ENCODE results near the gene PTTG2. TPM values are rescaled to one million over a fixed set of nuclear protein-coding genes. Genes with fewer than 3 reads are reported as not detected.

Gene PTTG2
- total RNA-seq, 6 experiments from 2014 or later, result not detected

DNA sequence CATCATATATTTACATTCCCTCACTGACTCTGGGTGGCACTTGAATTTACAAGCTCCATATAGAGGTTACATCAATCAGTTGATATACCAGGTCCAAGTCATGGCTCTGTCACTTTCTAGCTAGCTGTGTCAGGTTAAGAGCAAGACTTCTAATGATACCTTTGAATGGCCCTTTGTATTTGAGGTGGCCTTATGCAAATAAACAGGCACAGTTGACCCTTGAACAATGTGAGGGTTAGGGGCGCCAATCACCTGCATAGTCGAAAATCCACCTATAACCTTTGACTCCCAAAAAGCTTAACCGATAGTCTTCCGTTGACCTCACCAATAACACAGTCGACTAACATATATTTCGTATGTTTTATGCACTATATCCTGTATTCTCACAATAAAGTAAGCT lies 1.3 kb upstream of the PTTG2 start:
- Mint-ChIP-seq H3K4me3 (no peak overlapping the region), H3K27ac (no peak overlapping the region), H3K27me3 (ENCODE audit: insufficient read depth) (peaks cover 8% of the 10 kb centered on the region), H3K36me3 (ENCODE audit: low read depth) (peaks cover 5% of the 10 kb centered on the region; the same call in 1 of the 2 replicates), H3K9me3 (peaks cover 4% of the 10 kb centered on the region; the same call in 1 of the 2 replicates), H3K4me1 (ENCODE audit: low read depth) (peaks cover 5% of the 10 kb centered on the region; the same call in 1 of the 2 replicates)
- no peak for TF ChIP-seq CTCF (IDR thresholded peaks at IDR 0.05)
- no peak for DNase-seq

DNA sequence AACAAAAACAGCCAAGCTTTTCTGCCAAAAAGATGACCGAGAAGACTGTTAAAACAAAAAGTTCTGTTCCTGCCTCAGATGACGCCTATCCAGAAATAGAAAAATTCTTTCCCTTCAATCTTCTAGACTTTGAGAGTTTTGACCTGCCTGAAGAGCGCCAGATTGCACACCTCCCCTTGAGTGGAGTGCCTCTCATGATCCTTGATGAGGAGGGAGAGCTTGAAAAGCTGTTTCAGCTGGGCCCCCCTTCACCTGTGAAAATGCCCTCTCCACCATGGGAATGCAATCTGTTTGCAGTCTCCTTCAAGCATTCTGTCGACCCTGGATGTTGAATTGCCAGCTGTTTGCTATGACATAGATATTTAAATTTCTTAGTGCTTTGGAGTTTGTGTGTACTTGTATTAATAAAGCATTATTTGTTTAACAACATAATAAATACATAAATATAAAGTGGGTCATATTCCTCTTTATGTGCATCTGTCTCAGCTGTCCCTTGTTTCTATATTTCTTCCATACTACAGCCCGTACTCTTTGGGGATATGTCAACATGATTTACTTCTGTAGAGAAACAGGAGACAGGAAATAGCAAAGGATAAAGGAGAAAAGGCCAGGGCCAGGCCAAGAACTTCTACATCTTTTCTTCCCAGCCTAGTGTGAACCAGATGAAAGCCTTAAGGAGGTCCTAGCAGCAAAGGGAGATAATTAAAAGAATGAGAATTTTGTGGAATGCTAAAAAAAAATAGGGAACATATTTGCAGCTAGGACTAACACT lies 667 bp downstream of the PTTG2 start:
- Mint-ChIP-seq H3K27ac (no peak overlapping the region), H3K9me3 (no peaks in the 10 kb centered on the region), H3K36me3 (ENCODE audit: low read depth) (no peaks in the 10 kb centered on the region), H3K4me3 (no peak overlapping the region), H3K27me3 (ENCODE audit: insufficient read depth) (peaks cover 4% of the 10 kb centered on the region), H3K4me1 (ENCODE audit: low read depth) (no peaks in the 10 kb centered on the region)
- no peak for DNase-seq
- TF ChIP-seq CTCF (IDR thresholded peaks at IDR 0.05), result no peak

DNA sequence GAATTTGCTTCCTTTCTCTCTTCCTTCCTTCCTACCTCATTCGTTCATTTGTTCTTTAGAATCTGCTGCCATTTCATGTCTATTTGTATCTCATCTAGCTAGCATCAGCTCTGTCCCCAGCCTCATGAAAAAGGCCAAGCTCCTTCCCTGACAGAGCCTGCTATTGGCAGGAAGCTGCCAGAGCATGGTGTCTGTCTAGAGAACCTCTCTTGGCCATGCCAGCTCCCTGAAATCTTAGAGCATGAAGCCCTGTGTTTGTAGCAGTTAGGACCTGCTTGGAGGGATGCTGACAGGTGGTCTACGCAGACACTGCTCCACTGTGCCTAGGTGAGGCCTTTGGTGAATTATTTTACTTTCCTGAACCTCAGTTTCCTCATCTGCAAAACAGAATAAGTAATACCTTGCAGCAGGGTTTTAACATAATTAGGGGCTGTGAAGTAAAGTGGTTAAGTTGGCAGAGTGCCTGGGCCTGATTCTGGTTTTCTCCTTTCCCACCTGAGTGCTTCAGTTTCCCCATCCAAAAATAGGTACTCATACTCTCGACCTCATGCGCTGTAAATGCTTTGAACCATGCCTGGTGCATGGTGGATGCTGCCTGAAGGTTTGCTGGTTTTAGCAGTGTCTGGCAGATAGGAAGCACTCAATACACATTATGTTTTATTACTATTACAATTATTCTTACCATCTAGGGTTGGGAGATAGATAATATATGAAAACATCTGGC lies 4.7 kb downstream of the PTTG2 start:
- no peak for DNase-seq
- Mint-ChIP-seq H3K27ac (no peak overlapping the region), H3K4me1 (ENCODE audit: low read depth) (peaks cover 15% of the 10 kb centered on the region), H3K9me3 (peaks cover 7% of the 10 kb centered on the region; the same call in 1 of the 2 replicates), H3K36me3 (ENCODE audit: low read depth) (peaks cover 3% of the 10 kb centered on the region; the same call in 1 of the 2 replicates), H3K4me3 (no peak overlapping the region), H3K27me3 (ENCODE audit: insufficient read depth) (peaks cover 2% of the 10 kb centered on the region)
- no peak for TF ChIP-seq CTCF (IDR thresholded peaks at IDR 0.05)

- Mint-ChIP-seq H3K9me3 (peaks cover 13% of the 10 kb centered on the region), H3K4me1 (ENCODE audit: low read depth) (peaks cover 26% of the 10 kb centered on the region), H3K4me3 (no peak overlapping the region), H3K27me3 (ENCODE audit: insufficient read depth) (peaks cover 2% of the 10 kb centered on the region), H3K27ac (no peak overlapping the region), H3K36me3 (ENCODE audit: low read depth) (peaks cover 4% of the 10 kb centered on the region; the same call in 1 of the 2 replicates)
- no peak for TF ChIP-seq CTCF (IDR thresholded peaks at IDR 0.05)
- no peak for DNase-seq
Measured at GRCh38 chr4:37966044-37966443, 5.8 kb downstream of the PTTG2 start.

GRCh38 chr4:37967736-37968135 lies 7.5 kb downstream of the PTTG2 start:
- peak overlapping the region; percentile 36; the same call in 1 of the 2 replicates for H3K27ac Mint-ChIP-seq
- peak overlapping the region; percentile 72 for H3K4me3 Mint-ChIP-seq
- DNase-seq, result no peak
- H3K9me3 Mint-ChIP-seq, result peaks cover 13% of the 10 kb centered on the region
- peaks cover 29% of the 10 kb centered on the region for H3K4me1 Mint-ChIP-seq (ENCODE audit: low read depth)
- no peak for TF ChIP-seq CTCF (IDR thresholded peaks at IDR 0.05)
- peaks cover 4% of the 10 kb centered on the region; the same call in 1 of the 2 replicates for H3K36me3 Mint-ChIP-seq (ENCODE audit: low read depth)
- H3K27me3 Mint-ChIP-seq (ENCODE audit: insufficient read depth), result peaks cover 2% of the 10 kb centered on the region
